ENCODE measurements around the gene SUB1.

SUB1 gene

DNA sequence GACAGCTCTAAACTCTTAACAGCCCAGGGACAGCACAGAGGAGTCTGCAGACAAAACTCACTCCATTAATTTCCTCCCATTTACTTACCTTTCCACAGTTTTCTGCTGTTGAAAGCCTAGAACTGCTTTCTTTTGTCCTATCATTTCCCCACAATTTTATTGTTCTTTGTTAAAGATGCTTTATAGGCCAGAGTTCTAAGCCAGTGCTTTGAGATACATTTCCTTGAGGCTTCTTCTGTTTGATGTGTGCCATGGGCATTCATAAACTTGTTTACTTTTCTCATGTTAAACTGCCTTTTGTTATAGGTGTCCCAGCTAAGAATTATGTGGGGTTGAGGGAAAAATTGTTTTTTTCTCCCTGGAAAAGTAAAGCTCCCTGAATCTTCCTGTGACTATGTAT lies 25.9 kb upstream of the SUB1 start:
- H3K4me3 ChIP-seq (ENCODE audit: control insufficient read depth, low read depth, low read length): no peak overlapping the region
- no peak for DNase-seq (ENCODE audit: low read depth)
- TF ChIP-seq, protein P1, sequence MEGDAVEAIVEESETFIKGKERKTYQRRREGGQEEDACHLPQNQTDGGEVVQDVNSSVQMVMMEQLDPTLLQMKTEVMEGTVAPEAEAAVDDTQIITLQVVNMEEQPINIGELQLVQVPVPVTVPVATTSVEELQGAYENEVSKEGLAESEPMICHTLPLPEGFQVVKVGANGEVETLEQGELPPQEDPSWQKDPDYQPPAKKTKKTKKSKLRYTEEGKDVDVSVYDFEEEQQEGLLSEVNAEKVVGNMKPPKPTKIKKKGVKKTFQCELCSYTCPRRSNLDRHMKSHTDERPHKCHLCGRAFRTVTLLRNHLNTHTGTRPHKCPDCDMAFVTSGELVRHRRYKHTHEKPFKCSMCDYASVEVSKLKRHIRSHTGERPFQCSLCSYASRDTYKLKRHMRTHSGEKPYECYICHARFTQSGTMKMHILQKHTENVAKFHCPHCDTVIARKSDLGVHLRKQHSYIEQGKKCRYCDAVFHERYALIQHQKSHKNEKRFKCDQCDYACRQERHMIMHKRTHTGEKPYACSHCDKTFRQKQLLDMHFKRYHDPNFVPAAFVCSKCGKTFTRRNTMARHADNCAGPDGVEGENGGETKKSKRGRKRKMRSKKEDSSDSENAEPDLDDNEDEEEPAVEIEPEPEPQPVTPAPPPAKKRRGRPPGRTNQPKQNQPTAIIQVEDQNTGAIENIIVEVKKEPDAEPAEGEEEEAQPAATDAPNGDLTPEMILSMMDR (conservative IDR thresholded peaks at IDR 0.05; ENCODE audit: control insufficient read depth, insufficient read depth, low read depth, low read length): no peak

DNA sequence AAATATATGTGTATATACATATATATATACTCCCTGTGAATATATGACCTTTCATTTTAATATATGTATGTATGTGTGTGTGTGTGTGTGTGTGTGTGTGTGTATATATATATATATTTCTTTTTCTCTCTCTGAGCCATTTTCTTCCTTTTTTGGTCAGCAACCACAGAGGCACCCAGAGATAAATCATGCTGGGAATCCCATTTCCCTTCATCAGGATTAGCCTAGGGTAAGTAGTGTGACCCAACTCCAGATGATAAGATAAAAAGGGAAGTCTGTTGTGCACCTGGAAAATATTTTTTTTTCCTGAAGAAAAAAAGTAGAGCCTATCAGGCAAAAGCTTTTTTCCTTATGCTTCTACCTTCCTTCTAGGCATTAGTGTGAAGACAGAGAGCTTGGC lies 25.4 kb upstream of the SUB1 start:
- H3K4me3 ChIP-seq (ENCODE audit: control insufficient read depth, low read depth, low read length): no peak overlapping the region
- TF ChIP-seq, protein P1 (conservative IDR thresholded peaks at IDR 0.05; ENCODE audit: control insufficient read depth, insufficient read depth, low read depth, low read length): no peak
- no peak for DNase-seq (ENCODE audit: low read depth)

DNA sequence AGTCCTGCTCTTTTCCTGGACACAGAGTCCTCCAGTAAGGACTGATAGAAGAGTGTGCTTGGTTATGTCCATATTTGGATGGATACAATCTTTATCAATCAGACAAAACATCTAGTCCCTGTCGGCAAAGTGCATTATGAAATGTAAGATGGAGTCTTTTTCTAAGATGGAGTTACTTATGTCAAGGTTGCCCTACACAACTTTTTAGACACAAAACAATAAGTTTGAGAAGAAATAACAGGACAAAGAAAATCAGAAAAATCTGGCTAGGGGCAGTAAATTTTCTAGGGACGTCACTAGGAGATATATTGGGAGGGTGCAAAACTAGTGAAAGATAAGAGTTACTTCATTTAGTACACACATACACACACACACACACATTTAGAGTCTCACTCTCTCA lies 23.3 kb upstream of the SUB1 start:
- TF ChIP-seq, protein P1 (conservative IDR thresholded peaks at IDR 0.05; ENCODE audit: control insufficient read depth, insufficient read depth, low read depth, low read length): no peak

DNA sequence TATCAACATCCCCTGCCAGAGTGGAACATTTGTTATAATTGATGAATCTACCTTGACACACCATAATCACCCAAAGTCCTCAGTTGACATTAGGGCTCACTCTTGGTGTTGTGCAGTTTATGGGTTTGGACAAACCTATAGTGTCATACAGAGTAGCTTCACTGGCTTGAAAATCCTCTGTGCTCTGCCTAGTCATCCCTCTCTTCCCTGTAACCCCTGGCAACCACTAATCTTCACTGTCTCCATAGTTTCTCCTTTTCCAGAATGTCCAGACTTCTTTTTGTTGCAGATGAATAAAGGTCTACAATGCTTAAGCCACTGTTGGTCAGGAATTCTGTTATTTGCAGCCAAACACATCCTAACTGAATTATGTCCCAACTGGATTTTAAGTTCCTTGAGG lies 22.5 kb upstream of the SUB1 start:
- no peak overlapping the region for H3K4me3 ChIP-seq (ENCODE audit: control insufficient read depth, low read depth, low read length)
- no peak for DNase-seq (ENCODE audit: low read depth)
- TF ChIP-seq, protein P1 (conservative IDR thresholded peaks at IDR 0.05; ENCODE audit: control insufficient read depth, insufficient read depth, low read depth, low read length): no peak

More for the DNA sequence above, 23.3 kb upstream of the SUB1 start:
- H3K4me3 ChIP-seq (ENCODE audit: control insufficient read depth, low read depth, low read length): no peak overlapping the region
- no peak for DNase-seq (ENCODE audit: low read depth)

DNA sequence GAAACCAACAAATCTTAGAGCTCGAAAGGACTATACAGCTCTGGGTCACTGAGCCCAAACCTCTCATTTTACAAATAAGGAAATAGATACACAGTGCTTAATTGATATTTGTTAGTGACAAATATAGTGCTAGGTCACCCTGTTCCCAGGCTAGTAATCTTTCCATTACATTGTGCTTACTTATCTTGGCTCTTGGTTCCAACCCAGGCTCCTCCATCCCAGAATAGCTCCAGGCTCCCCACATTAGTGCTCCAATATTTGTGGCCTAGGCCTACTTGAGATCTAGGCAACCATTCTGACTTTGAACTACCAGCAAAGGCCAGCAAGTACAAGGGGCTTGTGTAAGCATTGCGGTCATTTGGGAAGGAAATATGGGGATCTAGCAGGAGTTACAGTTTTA lies 21.7 kb upstream of the SUB1 start:
- TF ChIP-seq, protein P1 (conservative IDR thresholded peaks at IDR 0.05; ENCODE audit: control insufficient read depth, insufficient read depth, low read depth, low read length): no peak
- no peak overlapping the region for H3K4me3 ChIP-seq (ENCODE audit: control insufficient read depth, low read depth, low read length)
- no peak for DNase-seq (ENCODE audit: low read depth)

DNA sequence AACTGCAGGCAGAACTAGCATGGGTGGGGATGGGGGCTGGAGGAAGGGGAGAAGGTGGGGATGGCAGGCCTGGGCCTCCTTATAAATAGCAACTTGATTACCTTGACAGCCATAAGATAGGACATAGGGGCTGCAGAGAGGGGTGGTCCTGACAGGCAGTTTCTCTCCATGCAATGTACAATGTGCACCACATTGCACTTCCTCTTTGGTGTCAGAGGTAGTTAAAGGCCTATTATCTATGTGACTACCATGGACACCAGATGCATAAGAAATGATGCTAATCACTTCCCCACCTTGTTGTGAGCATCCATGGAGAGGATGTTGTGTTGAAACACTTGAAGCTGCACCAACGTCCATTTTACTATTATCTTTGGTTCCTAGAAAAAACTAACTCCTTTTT lies 20.2 kb upstream of the SUB1 start:
- TF ChIP-seq, protein P1 (conservative IDR thresholded peaks at IDR 0.05; ENCODE audit: control insufficient read depth, insufficient read depth, low read depth, low read length): no peak
- H3K4me3 ChIP-seq (ENCODE audit: control insufficient read depth, low read depth, low read length): no peak overlapping the region
- DNase-seq (ENCODE audit: low read depth): no peak

Measured in fibroblast of mammary gland (primary cell).